BJ (cell line): ENCODE data around the gene TARS3. TPM values are rescaled to one million over a fixed set of nuclear protein-coding genes. Genes with fewer than 3 reads are reported as not detected.

Experiments used
- CTCF ChIA-PET: fragments of 350-600 bp; formaldehyde crosslinking; extraction: SDS; loops from one replicate; lab custom pipeline; 2021; ENCODE audit warnings: antibody characterized with exemption, inconsistent platforms; lab: Yijun Ruan, JAX
- POLR2A ChIA-PET: fragments of 300-600 bp; sonication (Branson Sonifier 250); formaldehyde crosslinking; extraction: SDS; loops from one replicate; lab custom pipeline; 2021; ENCODE audit warnings: antibody characterized with exemption; lab: Charles Lee
- DNase-seq: peaks from one replicate; pipeline ENCODE4 v3.0.0-alpha.2; 2011; ENCODE audit warnings: low read depth
- H3K27me3 ChIP-seq: 2 replicates; pipeline ENCODE4 v1.6.0; 2011; ENCODE audit warnings: low read length; ENCODE audit not compliant: control insufficient read depth, insufficient read depth
- H3K36me3 ChIP-seq: 2 replicates; pipeline ENCODE4 v1.5.1; 2011; ENCODE audit warnings: low read length; ENCODE audit not compliant: control insufficient read depth, insufficient read depth
- H3K4me3 ChIP-seq: 2 replicates; pipeline ENCODE4 v1.5.1; 2011; ENCODE audit warnings: low read depth, mild to moderate bottlenecking, control low read depth, low read length
- polyA plus RNA-seq: library from polyadenylated mRNA; depleted of rRNA; stranded (reverse); fragments of >200 nt; gene quantifications from 2 replicates; pipeline ENCODE4 v1.2.3, GENCODE V29; 2011
- TF ChIP-seq, protein P1 (sequence below): IDR thresholded peaks from 2 replicates; pipeline ENCODE4 v1.5.1; 2011; ENCODE audit warnings: low read depth, mild to moderate bottlenecking, control low read depth, inconsistent platforms, low read length, moderate library complexity; ENCODE audit not compliant: insufficient read depth

TARS3 gene
- polyA plus RNA-seq, 1 experiment = 3.1 TPM

DNA sequence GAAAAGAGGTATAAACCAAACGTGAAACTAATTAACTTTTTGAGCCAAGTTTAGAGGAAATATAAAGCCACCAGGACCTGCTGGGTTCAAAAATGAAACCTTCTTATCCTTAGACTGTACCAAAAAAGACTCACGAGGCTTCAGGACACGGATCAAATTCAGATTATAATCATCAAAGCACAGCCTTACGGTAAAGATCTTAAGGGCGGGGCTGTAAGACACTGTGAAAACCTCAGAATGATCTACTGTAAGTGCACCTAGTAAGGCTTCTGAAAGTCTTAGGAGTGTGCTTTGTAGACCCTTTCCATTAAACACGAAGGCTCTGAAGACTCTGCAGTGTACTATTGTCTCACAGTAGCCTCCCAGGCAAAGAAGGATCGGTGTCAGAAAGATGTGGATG, 26.8 kb downstream of the TARS3 start:
- TF ChIP-seq, protein P1, sequence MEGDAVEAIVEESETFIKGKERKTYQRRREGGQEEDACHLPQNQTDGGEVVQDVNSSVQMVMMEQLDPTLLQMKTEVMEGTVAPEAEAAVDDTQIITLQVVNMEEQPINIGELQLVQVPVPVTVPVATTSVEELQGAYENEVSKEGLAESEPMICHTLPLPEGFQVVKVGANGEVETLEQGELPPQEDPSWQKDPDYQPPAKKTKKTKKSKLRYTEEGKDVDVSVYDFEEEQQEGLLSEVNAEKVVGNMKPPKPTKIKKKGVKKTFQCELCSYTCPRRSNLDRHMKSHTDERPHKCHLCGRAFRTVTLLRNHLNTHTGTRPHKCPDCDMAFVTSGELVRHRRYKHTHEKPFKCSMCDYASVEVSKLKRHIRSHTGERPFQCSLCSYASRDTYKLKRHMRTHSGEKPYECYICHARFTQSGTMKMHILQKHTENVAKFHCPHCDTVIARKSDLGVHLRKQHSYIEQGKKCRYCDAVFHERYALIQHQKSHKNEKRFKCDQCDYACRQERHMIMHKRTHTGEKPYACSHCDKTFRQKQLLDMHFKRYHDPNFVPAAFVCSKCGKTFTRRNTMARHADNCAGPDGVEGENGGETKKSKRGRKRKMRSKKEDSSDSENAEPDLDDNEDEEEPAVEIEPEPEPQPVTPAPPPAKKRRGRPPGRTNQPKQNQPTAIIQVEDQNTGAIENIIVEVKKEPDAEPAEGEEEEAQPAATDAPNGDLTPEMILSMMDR = no peak
- H3K27me3 ChIP-seq = no peaks in the 10 kb centered on the region
- no peak overlapping the region for H3K4me3 ChIP-seq
- DNase-seq = no peak
- H3K36me3 ChIP-seq = peaks cover 6% of the 10 kb centered on the region
- CTCF ChIA-PET = interaction anchor here (1.3 kb wide), 1 partner anchor 16 kb away, joined by 3 read pairs; no protein-coding TSS in a partner anchor
- POLR2A ChIA-PET = no interaction called here

- ChIA-PET CTCF (interaction anchor here (1.3 kb wide), 2 partner anchors 14 to 17 kb away, joined by 3 to 4 read pairs; no protein-coding TSS in a partner anchor), POLR2A (no interaction called here)
- no peak overlapping the region for H3K4me3 ChIP-seq
- no peaks in the 10 kb centered on the region for H3K27me3 ChIP-seq
- DNase-seq = no peak
- TF ChIP-seq, protein P1 = no peak
- H3K36me3 ChIP-seq = peaks cover 6% of the 10 kb centered on the region
Observed at GRCh38 chr15:101696829-101697228, 27.4 kb downstream of the TARS3 start.

GRCh38 chr15:101694261-101694660, 30.0 kb downstream of the TARS3 start:
- ChIA-PET CTCF (no interaction called here), POLR2A (no interaction called here)
- Histone ChIP-seq H3K36me3 (peaks cover 2% of the 10 kb centered on the region), H3K4me3 (no peak overlapping the region), H3K27me3 (no peaks in the 10 kb centered on the region)
- DNase-seq = no peak
- TF ChIP-seq, protein P1 = no peak

- Histone ChIP-seq H3K4me3 (no peak overlapping the region), H3K36me3 (peaks cover 2% of the 10 kb centered on the region), H3K27me3 (no peaks in the 10 kb centered on the region)
- POLR2A ChIA-PET = no interaction called here
- DNase-seq = no peak
- TF ChIP-seq, protein P1 = no peak
- CTCF ChIA-PET = no interaction called here
Observed at GRCh38 chr15:101692801-101693598, 31.3 kb downstream of the TARS3 start.

DNA sequence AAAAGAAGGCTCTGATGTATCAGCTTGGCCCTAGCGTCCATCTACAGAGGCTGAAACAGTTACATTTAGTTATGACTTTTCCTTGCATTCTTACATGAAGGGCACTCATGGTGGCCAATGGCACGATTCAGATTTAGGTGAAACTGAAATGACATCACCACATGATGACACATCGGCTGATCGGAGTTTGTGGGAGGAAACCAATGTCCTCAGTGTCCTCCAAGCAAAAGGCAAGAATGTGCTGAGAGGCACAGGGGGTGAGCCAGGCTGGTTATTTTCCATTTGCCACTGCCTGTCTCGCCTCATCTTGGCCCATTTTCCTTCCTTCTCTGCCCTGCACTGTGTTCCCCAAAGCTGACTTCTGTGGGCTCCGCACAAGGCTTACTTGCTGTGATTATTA, 34.4 kb downstream of the TARS3 start:
- TF ChIP-seq, protein P1 = no peak
- CTCF ChIA-PET = no interaction called here
- Histone ChIP-seq H3K4me3 (no peak overlapping the region), H3K27me3 (no peaks in the 10 kb centered on the region), H3K36me3 (peaks cover 2% of the 10 kb centered on the region)
- no peak for DNase-seq
- POLR2A ChIA-PET = no interaction called here
